CD4-positive, alpha-beta T cell treated with Interleukin-6 for 4 hours (primary cell): ENCODE measurements around the gene EPRS1.
A peak's percentile ranks its signal among the peaks of the same experiment; 100 is the strongest.
"Not testable (repeated sequence)": the region's sequence is repeated elsewhere in the genome, so short reads cannot be mapped to it uniquely, and the experiment has no call there.

ENCODE experiments used
- DNase-seq: peaks from one replicate; pipeline ENCODE4 v3.0.0-alpha.2; 2020; ENCODE audit warnings: mixed read lengths

EPRS1 gene

DNA sequence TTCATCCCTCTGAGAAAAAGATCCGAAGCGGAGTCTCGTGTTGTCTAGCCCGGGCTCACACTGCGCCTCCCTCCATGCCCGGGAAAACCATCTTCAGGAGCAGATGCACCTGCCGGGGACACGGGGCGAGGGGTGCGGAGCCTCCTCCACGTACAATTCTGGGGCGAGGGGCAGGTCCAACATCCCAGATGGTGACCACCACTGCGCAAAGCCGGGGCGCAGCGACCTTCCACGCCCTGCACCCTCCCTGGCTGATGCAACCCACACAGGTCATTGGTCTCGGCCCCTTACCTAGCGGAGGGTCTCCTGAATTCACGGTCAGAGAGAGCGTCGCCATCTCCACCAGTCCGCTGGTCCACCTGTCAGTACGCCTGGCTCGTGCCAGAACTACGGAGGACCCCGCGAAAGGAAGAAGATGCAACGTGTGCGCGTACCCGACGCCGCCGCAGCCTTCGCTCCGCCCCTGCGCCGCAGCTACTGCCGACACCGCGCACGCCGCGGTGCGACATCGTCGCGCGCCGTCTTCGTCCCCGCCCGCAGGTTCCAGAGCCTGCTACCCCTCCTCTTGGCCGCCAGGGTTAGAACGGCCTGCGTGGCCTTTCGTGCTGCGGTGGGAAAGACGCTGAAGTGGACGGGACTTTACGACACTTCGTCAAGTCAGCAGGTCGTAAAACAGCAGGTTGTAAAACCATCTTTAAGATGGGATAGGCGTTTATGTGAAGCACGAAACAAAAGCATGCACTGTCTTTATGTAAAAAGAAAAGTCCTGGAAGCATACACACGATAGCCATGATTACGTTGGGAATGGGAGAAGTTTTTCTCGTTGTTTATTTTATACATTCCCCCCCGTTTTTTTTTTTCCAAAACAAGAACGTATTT lies at the start of gene EPRS1:
TSS of gene EPRS1 (minus strand) at position 454 of the 879 bp plus-strand sequence. CDS start at position 337, 117 bp downstream.
- DNase-seq = peak; percentile 94

DNA sequence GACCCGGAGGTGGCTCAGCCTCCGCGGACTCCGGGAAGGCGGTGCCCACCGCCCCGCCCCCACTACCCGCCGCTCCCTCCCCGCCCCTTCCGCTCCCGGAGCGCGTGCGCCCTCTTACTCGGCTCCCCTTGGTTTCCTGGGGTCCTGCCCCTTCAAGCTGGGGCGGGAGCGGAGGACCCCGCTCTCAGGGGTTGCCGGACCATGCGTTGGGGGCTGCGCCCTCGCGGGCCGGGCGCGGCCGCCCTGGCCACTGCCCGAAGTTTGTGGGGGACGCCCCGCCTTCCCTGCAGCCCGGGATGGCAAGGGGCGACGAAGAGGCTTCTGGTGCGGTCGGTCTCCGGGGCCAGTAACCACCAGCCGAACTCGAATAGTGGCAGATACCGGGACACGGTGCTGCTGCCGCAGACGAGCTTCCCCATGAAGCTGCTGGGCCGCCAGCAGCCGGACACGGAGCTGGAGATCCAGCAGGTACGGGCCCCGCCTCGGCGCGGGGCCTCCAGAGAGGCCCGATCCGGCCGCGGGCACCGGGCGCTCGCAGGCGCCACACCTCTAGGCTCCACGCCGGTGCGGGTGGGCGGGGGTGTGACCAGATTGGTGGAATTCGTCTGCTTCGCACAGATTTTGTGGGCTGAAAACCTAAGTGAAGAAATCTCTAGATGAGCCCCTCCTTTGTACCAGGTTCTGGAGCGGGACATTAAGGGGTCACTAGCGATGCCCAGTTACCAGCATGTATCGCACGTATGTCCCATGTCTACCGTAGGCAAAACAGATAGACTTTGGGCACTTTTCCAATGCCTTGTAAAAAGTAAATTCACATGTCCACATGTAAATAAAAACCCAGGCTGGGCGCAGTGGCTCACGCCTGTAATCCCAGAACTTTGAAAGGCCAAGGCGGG lies 48.0 kb upstream of the EPRS1 start, which contains the start of gene IARS2:
TSS of gene IARS2 (plus strand) at position 117 of the 896 bp plus-strand sequence. CDS start at position 202, 85 bp downstream.
- peak; percentile 96 for DNase-seq

DNA sequence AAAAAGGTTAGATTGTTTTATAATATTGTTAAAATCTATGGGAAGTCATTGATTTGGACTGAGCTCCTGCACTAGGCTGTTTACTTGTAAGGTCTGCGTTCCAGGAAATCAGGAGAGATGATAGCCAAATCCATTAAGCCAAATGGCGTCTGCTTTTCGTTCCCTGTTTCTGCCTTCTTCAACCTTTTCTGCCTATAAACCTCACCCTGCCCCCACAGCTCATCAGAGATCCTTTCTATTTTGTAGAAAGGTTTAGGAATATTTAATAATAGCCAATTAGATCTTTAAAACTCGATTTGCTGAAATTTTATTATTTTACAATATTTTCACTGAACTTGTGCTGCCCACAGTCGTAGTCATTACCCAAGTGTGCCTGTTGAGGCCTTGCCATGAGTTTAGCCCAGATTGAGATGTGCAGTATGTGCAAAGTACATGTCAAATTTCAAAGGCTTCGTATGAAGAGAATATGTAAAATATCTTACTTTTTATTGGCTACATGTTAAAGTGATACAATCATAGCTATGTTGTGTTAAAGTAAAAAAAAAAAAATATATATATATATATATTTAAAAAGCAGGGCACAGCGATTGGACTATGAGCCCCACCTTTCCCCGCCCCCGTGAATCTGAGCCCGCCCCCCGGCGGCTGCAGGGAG lies 47.2 kb upstream of the EPRS1 start:
- DNase-seq = no peak

DNA sequence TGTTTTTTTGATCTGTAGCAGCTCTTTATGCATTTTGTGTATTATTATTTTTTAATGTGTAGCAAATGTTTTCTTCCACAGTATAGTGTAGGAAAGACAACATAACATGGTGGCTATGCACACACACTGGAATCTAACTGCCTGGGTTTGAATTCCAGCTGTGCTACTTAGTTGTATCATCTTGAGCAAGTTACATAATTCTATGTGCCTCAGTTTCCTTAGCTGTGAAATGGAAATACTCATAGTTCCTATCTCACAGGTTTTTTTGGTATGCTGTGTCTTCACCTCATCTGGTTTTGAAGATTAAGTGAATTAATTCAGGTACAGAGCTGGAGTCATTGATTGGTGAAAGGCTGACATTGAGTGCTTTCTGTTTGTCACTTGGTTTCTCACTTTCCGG lies 46.4 kb upstream of the EPRS1 start:
- DNase-seq = no peak

DNA sequence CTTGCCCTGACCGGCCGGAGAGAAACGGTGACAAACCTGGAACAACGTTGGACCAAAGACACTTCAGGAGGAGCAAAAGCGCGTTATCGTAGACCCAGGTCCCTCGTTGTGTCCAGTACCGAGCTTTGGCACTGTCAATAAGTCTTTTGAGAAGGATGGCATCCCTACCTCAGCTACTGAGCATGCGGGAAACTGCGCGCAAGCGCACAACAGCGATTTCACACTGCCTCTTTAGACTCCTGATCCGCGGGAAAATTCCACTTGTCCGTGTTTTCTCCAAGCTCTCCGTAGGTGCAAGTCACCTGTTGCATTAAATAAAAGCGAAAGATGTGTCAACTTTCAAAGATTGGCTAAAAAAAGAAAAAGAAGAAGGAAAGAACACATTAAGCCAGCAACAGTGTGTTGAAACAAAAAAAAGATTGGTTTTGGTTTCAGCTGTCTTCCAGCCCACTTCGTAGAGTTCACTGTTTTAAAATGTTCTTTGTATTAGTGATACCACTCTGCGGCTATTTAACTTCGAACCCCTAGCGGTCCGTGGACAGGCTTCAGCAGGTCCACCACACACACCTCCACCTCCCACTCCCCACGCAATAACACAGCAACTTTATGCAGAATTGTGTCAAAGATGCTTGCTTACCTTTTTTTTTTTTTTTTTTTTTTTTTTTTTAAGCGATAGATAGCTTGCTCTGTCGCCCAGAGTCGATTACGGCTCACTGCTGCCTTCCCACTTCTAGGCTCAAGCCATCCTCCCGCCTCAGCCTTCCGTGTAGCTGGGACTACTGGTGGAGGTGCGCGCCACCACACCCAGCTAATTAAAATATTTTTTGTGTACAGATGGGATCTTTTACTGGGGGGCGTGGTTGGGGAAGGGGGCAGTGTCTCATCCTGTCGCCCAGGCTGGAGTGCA lies 43.6 kb upstream of the EPRS1 start, which contains the start of gene BPNT1:
TSS of gene BPNT1 (minus strand) at position 139 of the 907 bp plus-strand sequence. CDS start 9,942 bp downstream, outside the sequence.
- peak; percentile 98 for DNase-seq

DNA sequence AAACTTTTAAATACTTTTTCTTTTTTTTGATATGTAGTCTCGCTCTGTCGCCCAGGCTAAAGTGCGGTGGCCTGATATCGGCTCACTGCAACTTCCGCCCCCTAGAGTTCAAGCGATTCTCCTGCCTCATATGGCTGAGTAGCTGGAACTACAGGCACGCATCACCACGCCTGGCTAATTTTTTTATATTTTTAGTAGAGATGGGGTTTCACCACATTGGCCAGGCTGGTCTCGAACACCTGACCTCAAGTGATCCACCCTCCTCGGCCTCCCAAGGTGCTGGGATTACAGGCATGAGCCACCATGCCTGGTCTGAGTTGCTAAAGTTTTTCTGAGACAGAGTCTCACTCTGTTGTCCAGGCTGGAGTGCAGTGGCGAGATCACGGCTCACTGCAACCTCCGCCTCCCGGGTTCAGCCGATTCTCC lies 40.0 kb upstream of the EPRS1 start:
- not testable (repeated sequence) for DNase-seq

DNA sequence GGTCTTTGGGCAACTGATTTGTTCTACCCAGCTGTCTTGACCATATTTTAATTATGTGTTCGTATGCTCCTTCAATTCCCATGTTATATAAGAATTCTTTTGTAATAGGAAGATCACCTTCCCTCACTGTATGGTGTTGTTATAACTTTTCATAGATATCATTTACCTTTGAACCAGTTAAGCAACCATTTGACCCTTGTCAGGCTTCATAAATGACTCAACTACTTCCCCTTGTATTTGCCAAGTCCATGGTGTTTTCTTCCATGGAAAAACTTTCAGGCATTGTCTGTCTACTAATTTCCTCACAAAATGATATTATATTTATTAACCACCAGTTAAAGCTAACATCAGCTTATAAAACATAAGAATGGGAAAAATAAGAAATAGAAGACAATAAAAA lies 38.2 kb upstream of the EPRS1 start:
- DNase-seq = no peak

DNA sequence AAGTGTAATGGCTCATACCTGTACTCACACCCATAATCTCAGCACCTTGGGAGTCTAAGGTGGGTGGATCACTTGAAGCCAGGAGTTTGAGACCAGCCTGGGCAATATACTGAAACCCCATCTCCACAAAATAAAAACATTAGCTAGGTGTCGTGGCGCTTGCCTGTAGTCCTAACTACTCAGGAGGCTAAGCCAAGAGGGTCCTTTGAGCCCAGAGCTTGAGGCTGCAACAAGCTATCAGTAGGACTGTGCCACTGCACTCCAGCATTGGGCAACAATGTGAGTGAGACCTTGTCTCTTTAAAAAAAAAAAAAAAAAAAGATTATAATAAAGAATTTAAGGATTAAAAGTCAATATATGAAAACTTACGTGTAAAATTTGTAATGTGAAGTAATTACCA lies 31.6 kb upstream of the EPRS1 start:
- no peak for DNase-seq

DNA sequence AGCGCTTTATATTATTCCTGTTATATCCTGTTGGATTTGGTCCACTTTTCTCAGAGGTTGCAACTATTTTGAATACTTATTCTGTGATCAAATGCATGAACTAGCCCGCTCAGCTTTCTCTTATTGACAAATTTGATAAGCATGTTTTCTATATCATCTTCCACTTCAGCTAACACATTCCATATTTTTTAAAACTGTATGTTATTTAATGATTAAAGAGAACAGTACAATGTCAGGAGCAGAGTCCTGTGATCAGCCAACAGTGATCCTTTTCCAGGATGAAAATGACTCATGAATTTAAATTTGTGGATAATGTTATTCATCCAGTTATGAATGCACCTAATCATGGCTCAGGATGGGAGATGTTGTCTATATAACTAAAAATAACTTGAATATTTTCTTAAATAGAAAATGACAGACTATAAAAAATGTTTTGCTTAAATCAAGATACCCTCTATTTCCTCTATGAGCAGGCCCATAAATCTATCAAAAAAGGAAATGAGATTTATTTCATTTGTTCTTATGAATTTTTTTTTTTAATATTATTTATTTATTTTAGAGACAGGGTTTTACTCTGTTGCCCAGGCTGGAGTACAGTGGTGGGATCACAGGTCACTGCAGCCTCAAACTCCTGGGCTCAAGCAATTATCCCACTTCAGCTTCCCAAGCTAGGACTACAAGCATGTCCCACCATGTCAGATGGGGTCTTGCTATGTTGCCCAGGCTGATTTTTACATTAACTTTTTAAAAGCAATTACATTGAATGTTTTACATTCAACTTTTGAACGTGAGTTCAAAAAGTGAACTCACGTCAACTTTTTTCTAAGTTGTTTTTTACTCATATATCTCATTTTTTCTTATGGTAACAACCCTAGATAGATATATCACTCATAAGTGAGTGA lies 30.8 kb upstream of the EPRS1 start:
- no peak for DNase-seq

DNA sequence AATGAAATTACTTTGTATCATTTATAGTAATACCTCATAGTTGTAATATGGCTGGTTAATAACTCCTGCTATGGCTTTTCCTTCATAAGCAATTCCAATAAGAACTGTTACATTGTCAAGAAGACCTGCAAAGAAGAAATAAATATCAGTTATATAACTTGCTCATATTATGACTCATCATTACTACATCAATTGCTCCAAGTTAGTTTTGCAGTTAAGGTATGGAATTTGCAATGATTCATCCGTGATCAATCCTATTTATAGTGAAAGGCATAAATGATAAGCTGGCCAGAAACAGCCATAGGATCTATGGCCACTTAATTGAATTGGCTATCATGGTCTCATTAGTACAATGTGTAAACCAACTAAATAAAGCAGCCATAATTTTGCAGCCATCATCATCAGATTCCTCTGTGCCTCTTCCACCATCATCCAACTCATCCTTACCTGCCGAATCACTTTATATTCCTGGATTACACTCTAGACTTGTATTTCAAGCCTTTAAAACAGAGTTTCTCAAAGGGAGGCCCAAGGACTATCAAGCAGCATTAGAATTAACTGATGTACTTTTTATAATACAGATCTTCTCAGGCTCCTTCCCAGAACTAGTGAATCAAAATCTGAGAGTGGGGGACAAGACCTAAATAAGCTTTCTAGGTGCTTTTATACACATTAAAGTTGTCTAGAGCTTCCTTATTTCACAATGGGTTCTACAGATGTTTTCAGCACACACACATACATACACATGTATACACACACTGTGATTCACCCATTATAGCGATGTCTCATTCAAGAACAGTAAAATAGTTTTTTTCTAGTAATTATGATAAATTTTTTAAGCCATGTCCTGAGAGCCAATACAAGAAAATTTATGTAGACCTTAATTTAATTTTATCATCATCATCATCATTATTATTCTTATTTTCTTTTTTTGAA lies 21.2 kb upstream of the EPRS1 start:
- DNase-seq = no peak

DNA sequence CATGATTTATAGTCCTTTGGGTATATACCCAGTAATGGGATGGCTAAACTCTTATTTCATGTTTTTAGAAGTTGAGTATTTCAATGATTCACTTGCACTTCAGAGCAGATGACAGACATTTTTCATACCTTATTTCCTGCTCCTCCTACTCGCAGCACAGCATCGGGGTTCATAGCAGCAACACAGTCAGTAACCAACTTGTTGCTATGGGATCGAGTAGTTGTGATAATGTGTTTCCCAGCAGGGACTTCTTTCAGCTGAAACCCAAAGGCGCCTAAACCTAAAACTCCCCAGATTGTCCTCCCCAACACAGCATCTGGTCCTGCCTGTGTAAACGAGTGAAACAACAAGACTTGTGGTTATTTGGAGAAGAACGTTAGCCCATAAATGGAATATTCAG lies 16.3 kb upstream of the EPRS1 start:
- no peak for DNase-seq

DNA sequence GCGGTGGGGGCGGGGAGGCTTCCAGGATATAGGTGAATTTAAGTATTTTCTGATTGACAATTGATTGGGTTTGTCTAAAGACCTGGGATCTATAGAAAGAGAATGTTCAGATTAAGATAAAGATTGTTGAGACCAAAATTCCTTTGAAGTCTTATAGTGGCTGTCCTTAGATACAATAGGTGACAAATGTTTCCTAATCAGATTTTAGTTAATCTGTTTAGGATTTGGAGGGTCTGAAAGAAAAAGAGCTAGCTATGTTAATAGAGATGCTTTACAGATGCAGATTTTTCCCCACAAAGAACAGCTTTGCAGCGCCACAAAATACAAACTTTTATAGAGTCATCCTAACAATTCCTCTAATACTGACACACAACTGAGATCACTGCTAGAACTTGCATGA lies 14.6 kb upstream of the EPRS1 start:
- no peak for DNase-seq

DNA sequence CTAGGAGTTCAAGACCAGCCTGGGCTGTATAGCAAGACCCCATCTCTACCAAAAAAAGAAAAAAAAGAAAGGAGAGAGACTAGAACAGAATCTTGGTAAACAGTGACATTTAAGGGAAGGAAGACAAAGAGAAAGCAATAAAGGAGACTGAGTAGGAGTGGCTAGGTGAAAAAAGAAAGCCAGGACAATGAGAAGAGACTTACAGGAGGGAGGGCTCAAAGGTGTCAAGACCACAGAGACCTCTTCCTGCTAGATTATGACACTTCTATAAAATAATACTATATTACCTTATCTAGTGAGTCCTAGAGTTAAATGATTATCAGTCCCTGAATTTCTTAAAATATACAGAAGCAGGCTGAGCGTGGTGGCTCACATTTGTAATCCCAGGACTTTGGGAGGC lies 10.1 kb upstream of the EPRS1 start:
- DNase-seq = no peak

DNA sequence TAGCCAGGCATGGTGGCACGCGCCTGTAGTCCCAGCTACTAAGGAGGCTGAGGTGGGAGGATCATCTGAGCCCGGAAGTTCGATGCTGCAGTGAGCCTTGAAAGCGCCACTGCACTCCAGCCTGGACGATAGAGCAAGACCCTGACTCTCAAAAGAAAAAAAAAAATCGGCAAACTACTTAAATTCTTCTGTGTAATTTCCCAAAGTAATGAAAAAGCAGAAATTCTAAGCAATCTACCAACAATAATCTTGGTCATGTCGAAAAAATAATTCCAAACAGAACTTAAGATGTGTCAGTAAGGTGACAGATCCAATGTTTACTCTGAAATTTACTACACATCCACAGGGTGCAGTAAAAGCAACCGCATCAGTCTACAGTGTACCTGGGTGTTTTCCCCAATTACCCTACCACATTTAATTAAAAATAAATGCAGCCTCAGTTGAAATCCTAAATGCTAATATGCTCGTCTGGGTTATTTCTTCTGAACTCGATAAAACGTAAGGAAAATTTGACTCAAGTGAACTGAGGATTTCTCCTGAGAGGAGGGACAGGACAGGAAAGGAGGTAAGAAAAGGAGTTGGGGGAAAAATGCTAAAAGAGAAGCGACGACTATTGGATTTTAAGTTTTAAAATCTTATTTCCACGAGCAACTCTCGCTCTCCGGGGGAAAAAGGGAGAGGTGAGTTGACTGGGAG lies 801 bp downstream of the EPRS1 start:
- no peak for DNase-seq

DNA sequence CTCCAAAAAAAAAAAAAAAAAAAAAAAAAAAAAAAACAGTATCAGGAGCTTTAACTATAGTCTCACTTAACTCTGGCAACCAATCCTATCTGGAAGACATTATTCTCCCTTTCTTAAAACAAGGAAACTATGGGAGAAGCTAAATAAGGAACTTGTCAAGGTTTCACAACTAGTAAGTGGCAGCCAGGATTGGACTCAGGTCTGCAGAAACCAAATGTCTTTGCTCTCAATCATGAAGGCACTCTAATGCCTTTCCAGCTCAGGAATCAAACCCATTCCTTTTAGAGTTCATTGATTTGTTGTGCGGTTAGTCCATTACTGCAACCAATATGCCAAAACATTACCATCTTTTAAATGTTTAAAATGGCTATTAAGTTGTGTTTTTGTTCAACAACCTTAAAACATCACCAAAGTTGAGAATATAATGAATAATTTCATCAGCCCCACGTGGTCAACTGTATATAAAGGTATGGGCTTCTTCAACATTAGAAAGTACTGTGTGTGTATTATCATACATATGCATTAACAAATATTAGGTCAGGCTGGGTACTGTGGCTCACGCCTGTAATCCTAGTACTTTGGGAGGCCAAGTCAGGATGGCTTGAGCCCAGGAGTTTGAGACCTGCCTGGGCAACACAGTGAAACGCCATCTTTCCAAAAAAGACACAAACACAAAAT lies 1.5 kb downstream of the EPRS1 start:
- no peak for DNase-seq

DNA sequence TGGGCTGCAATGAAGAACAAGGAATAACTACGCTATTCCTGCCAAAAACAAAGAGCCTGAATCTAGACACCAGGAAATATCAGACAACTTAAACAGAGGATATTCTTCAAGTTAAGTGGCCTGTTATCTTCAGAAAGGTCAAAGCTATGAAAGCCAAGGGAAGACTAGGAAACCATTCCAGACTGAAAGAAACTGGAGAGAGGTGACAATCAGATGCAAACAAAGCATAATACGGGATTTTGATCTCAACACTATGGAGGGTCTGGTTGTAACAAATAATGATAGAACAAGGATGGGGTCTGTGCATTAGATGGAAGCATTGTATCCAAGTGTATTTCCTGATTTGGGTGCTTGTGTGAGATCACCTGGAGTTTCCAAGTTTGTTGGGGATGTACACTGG lies 2.7 kb downstream of the EPRS1 start:
- no peak for DNase-seq

DNA sequence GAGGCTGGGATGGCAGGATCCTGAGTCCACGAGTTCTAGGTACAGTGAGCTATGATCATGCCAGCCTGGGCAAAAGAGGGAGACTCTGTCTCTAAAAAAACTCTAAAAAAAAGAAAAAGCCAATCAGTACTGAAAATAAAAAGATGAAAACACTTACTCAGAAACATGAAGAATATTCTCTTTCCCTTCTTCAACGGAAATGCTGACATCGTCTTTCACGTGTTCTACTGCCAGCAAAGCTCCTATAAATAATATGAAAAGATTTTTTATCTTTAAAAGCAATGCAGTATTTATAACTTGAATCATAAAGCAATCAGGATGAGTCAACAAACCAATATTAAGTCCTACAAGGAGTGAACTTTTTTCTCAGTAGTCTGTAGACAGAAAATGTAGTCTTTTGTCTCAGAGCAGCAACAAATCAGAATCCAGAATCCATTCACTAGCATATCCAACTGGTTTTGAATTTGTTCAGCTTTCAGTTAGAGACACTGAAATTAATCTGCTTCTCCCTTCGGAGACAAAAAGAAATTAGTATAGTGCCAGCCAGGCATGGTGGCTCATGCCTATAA lies 6.2 kb downstream of the EPRS1 start:
- no peak for DNase-seq

DNA sequence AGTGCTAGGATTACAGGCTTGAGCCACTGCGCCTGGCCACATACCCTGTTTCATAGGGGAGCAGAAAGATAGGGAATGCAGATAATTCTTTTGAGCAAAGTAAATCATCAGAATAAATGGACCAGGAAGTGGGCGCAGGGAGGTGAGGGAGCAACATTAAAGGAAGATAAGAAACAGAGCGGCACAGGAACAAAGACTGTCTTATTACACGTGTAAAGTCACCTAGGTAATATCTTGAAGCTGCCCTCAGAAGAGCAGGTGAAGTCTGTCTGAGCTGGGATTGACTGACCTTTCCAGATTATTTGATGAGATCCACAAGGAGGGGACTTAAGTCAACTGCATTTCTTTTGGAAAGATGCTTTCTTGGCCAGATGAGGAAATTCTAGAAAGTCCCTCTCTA lies 7.7 kb downstream of the EPRS1 start:
- no peak for DNase-seq
